Transverse colon (tissue), 4 donors: ENCODE data around the gene NCEH1. TPM values are rescaled to one million over a fixed set of nuclear protein-coding genes. Genes with fewer than 3 reads are reported as not detected.
A peak's percentile ranks its signal among the peaks of the same experiment; 100 is the strongest.
"Not testable (repeated sequence)": the region's sequence is repeated elsewhere in the genome, so short reads cannot be mapped to it uniquely, and the experiment has no call there.

ENCODE experiments used
- DNase-seq: peaks from one replicate; pipeline ENCODE4 v3.0.0-alpha.2; 2019
- H3K27ac ChIP-seq, 4 donors: fragments of 200-600 bp; sonication (generic); 2 replicates each; pipeline ENCODE4 v1.5.1; 2016 to 2018; ENCODE audit warnings: inconsistent platforms in 4 of 4
- H3K27me3 ChIP-seq: fragments of 200-600 bp; sonication (generic); 2 replicates; pipeline ENCODE4 v1.5.1; 2017; ENCODE audit warnings: inconsistent platforms
- H3K36me3 ChIP-seq, 4 donors: fragments of 200-600 bp; sonication (generic); 2 replicates each; pipeline ENCODE4 v1.5.1; 2017 to 2019; ENCODE audit warnings: inconsistent platforms in 4 of 4
- H3K4me1 ChIP-seq, 4 donors: fragments of 200-600 bp; sonication (generic); 2 replicates each; pipeline ENCODE4 v1.5.1; 2017 to 2020; ENCODE audit warnings: inconsistent platforms in 4 of 4
- H3K4me3 ChIP-seq, 4 donors: fragments of 200-600 bp; sonication (generic); 1 replicate in 1 of 4; 2 replicates in 3 of 4; pipeline versions ENCODE4 v1.5.1 to v1.6.1; 2017 to 2019; ENCODE audit warnings: inconsistent platforms in 4 of 4
- H3K9me3 ChIP-seq, 2 donors: fragments of 200-600 bp; sonication (generic); 2 replicates each; pipeline ENCODE4 v1.5.1; 2017 to 2019; ENCODE audit warnings: inconsistent platforms in 2 of 2
- EP300 ChIP-seq: sonication (generic); formaldehyde crosslinking; IDR thresholded peaks from one replicate; pipeline ENCODE4 v1.6.1; 2017; ENCODE audit warnings: antibody characterized with exemption, low read depth
- POLR2A ChIP-seq: fragments of 450-650 bp; IDR thresholded peaks from one replicate; pipeline ENCODE4 v1.6.1; 2016; ENCODE audit warnings: antibody characterized with exemption, mild to moderate bottlenecking, moderate library complexity
- POLR2AphosphoS5 ChIP-seq, 3 donors: sonication (generic); formaldehyde crosslinking; IDR thresholded peaks; one replicate each; pipeline ENCODE4 v1.6.1; 2016; ENCODE audit warnings: antibody characterized with exemption in 3 of 3
- WGBS, 2 donors: methylation state at CpG; one replicate each; pipeline ENCODE4 v1.1.5; 2018; ENCODE audit warnings: low coverage in 1 of 2; 5-methylcytosine and 5-hydroxymethylcytosine counted together
- in situ Hi-C, 4 donors: fragments of 200-750 bp; cut with MboI; loops; one replicate each; pipeline versions ENCODE4 v1.15.0 to v1.15.1; 2017; ENCODE audit warnings: low sequenced_read_pairs in 3 of 4, low pct_ligation_motif_present in 1 of 4, low pct_unique_long_range_greater_than_20kb in 1 of 4
- intact Hi-C: fragments of 100-400 bp; cut with DNase I; formaldehyde crosslinking; loops from one replicate; pipeline ENCODE4 v1.15.1; 2023; ENCODE audit warnings: low total_unique reads
- total RNA-seq, 4 donors: library from RNA; depleted of rRNA; stranded (reverse); fragments of >200 nt; gene quantifications; one replicate each; pipeline ENCODE4 v1.1.0, GENCODE V29; 2016
- TF ChIP-seq, protein P1 (sequence below), 5 experiments: fragments of 200-600 bp in 3 of 5; fragments of 450-650 bp in 2 of 5; sonication (generic) in 3 of 5; IDR thresholded peaks; 1 replicate in 2 of 5; 2 replicates in 3 of 5; pipeline ENCODE4 v1.5.1; 2016 to 2017; ENCODE audit warnings: antibody characterized with exemption in 5 of 5, inconsistent platforms in 3 of 5, mild to moderate bottlenecking in 2 of 5, moderate library complexity in 1 of 5

The NCEH1 gene
- total RNA-seq, 4 donors from 2014 or later: 2.4 to 88.3 (median 29.3) TPM

DNA sequence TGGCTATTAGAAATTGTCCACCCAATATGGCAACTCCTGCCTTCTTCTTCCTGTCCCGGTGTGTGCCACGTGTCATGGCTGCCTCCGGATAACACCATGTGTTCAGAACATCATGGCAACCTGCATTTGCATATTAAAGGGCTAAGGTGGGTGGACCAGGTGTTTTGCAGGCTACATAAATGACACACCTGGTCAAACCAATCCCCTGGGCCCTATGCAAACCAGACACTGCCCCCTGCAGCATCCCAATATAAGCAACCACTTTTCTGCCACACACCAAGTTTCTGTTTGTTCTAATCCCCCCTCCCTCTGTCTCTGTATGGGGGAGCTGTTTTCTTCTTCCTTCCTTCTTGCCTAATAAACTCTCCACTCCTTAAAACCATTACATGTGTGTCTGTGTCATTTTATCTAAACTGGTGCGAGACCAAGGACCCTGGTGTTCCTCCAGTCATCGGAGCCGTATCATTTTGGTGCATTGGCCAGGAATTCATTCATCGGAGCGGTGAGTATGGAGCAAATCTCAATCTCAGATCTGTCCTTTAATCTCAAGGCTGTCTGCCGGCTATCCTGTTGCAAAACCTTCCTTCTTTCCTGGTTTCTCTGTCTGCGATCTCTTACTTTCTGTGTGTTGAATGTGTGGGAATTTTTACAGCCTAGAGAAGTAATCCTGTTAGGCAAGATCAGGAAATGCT lies 44.5 kb downstream of the NCEH1 start:
- TF ChIP-seq POLR2AphosphoS5 (IDR thresholded peaks at IDR 0.05) (no peak), EP300 (no peak), POLR2A (no peak)
- TF ChIP-seq, protein P1, sequence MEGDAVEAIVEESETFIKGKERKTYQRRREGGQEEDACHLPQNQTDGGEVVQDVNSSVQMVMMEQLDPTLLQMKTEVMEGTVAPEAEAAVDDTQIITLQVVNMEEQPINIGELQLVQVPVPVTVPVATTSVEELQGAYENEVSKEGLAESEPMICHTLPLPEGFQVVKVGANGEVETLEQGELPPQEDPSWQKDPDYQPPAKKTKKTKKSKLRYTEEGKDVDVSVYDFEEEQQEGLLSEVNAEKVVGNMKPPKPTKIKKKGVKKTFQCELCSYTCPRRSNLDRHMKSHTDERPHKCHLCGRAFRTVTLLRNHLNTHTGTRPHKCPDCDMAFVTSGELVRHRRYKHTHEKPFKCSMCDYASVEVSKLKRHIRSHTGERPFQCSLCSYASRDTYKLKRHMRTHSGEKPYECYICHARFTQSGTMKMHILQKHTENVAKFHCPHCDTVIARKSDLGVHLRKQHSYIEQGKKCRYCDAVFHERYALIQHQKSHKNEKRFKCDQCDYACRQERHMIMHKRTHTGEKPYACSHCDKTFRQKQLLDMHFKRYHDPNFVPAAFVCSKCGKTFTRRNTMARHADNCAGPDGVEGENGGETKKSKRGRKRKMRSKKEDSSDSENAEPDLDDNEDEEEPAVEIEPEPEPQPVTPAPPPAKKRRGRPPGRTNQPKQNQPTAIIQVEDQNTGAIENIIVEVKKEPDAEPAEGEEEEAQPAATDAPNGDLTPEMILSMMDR (IDR thresholded peaks at IDR 0.05): no peak
- Histone ChIP-seq H3K9me3 (no peaks in the 10 kb centered on the region), H3K36me3 (no peaks in the 10 kb centered on the region), H3K4me3 (no peak overlapping the region), H3K4me1 (peaks cover 0 to 5% (median 2%) of the 10 kb centered on the region in 4 donors), H3K27me3 (no peaks in the 10 kb centered on the region), H3K27ac (peak overlapping the region in 1 of 4 donors; percentile 20)
- WGBS, 2 donors: 69 to 86% methylated on average over 4 to 10 of the region's 10 CpGs
- in situ Hi-C loops: loop anchor here in 2 of 4 donors (25.0 kb wide), 1 partner anchor 304 kb away; no protein-coding TSS in a partner anchor
- DNase-seq: no peak
- intact Hi-C loops: loop anchor here (2.0 kb wide), 1 partner anchor 178 kb away; no protein-coding TSS in a partner anchor

DNA sequence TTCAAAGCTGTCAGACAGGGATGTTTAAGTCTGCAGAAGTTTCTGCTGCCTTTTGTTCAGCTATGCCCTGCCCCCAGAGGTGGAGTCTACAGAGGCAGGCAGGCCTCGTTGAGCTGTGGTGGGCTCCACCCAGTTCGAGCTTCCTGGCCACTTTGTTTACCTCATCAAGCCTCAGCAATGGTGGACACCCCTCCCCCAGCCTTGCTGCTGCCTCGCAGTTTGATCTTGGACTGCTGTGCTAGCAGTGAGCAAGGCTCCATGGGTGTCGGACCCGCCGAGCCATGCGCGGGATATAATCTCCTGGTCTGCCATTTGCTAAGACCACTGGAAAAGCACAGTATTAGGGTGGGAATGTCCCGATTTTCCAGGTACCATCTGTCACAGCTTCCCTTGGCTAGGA lies 45.4 kb downstream of the NCEH1 start:
- intact Hi-C loops, DNase-seq, H3K4me1 ChIP-seq, H3K27ac ChIP-seq, H3K36me3 ChIP-seq, H3K27me3 ChIP-seq, H3K4me3 ChIP-seq, H3K9me3 ChIP-seq: not testable (repeated sequence)
- in situ Hi-C loops: loop anchor here in 2 of 4 donors (25.0 kb wide), 1 partner anchor 303 kb away; no protein-coding TSS in a partner anchor
- WGBS, 2 donors: 80% methylated on average over 9 of the region's 9 CpGs; no CpG with 5 or more reads in 1 of the 2 donors

DNA sequence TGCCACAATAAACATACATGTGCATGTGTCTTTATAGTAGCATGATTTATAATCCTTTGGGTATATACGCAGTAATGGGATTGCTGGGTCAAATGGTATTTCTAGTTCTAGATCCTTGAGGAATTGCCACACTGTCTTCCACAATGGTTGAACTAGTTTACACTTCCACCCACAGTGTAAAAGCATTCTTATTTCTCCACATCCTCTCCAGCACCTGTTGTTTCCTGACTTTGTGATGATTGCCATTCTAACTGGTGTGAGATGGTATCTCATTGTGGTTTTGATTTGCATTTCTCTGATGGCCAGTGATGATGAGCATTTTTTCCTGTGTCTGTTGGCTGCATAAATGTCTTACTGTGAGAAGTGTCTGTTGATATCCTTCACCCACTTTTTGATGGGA lies 50.4 kb downstream of the NCEH1 start:
- DNase-seq, H3K27ac ChIP-seq, H3K36me3 ChIP-seq, H3K4me3 ChIP-seq, intact Hi-C loops, H3K4me1 ChIP-seq, H3K27me3 ChIP-seq, H3K9me3 ChIP-seq: not testable (repeated sequence)
- 94% methylated on average over 1 of the region's 1 CpG; no CpG with 5 or more reads in 1 of the 2 donors for WGBS, 2 donors
- in situ Hi-C loops: loop anchor here in 2 of 4 donors (25.0 kb wide), 1 partner anchor 298 kb away; no protein-coding TSS in a partner anchor

DNA sequence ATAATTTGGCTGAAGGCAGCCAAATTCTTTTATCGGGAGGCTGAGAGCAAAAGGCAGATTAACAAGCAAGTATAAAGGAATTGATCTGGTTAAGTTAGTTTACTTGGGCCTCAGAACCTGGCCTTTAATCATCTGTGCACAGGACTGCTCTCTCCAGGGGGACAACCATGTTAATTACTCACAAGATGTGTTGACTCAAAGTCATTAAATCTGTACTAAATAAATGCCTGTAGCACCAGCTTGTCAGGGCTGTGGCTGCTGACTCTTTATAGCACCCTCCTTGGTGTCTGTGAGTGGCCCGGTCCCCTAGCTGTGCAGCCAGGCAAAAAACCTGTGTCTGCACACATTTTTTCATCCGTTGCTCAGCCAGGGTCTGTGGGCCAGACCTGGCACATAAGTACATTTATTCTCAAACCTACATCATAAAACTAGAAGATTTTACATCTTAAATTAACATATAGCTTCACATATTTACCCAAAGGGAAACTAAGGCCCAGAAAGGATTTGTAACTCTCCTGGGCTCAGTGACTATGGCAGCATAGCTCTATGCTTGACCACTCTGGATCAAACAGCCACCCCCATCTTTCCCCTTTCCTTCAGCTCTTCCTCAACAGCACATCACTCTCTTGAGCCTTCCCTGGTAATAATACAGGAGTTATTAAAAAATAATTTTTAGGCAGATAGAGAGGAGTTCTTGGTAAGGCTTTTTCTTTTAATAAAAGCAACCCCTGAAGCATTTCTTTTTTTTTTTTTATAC lies 51.4 kb downstream of the NCEH1 start:
- no peak overlapping the region for H3K4me3 ChIP-seq
- no peak for DNase-seq
- in situ Hi-C loops (loop anchor here in 2 of 4 donors (25.0 kb wide), 1 partner anchor 297 kb away; no protein-coding TSS in a partner anchor), intact Hi-C loops (no loop called here)
- TF ChIP-seq POLR2A: no peak
- TF ChIP-seq, protein P1 (IDR thresholded peaks at IDR 0.05): no peak
- TF ChIP-seq EP300: no peak
- TF ChIP-seq POLR2AphosphoS5 (IDR thresholded peaks at IDR 0.05): no peak
- no peak overlapping the region for H3K27ac ChIP-seq
- H3K36me3 ChIP-seq: no peaks in the 10 kb centered on the region
- 74 to 76% methylated on average over 2 to 3 of the region's 3 CpGs for WGBS, 2 donors
- no peaks in the 10 kb centered on the region for H3K27me3 ChIP-seq
- no peaks in the 10 kb centered on the region for H3K9me3 ChIP-seq
- H3K4me1 ChIP-seq: no peaks in the 10 kb centered on the region
